HG02884 (cell line): ENCODE results near the gene CCDC89.

Experiments used
- ATAC-seq: cut with Tn5 transposase; IDR thresholded peaks from one replicate; pipeline ENCODE4 v1.9.1; 2021; ENCODE audit warnings: mild to moderate bottlenecking, moderate library complexity; ENCODE audit not compliant: unreplicated experiment

CCDC89 gene

GRCh38 chr11:85685820-85686459 is at the start of gene CCDC89:
Gene CCDC89 (minus strand): TSS chr11:85686195. CDS start chr11:85686130, 65 bp downstream.
- no peak for ATAC-seq

DNA sequence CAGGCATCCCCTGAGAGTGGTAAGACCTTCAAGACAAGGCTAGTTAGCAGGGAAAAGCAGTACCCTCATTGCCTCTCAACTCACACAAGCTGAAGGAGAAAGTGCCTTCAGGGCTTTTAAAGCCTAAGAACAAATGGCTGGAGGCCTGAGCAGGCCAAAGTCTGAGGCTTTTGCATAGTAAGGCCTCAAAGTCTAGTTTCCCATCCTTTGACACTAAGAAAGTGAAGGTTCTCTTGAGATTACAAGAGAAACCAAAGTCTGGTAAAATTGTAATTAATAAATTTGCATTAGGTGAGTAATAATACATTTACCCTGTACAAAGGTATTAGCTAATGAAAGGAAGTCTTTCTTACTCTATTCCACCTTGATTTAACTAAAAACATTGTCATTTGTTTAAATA is 47.0 kb upstream of the CCDC89 start:
- ATAC-seq: no peak

DNA sequence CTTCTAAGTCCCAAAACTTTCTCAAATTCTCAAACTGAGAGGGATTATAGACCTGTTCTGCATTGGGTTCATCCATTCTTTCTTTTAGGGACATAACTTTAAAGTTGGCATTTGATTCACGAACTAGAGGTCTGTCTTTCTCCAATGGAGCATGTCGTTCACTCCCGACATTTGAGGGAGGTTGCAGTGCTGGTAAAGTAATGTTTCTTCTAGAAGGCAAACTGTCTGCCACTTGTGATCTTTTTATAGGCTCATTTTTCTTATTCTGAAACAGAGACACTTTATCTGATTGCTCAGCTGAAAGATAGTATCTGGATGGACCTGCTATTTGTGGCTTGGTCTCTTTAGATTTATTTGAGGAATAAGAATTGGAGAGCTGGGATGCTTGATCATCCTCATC is 40.4 kb upstream of the CCDC89 start:
- ATAC-seq: no peak

DNA sequence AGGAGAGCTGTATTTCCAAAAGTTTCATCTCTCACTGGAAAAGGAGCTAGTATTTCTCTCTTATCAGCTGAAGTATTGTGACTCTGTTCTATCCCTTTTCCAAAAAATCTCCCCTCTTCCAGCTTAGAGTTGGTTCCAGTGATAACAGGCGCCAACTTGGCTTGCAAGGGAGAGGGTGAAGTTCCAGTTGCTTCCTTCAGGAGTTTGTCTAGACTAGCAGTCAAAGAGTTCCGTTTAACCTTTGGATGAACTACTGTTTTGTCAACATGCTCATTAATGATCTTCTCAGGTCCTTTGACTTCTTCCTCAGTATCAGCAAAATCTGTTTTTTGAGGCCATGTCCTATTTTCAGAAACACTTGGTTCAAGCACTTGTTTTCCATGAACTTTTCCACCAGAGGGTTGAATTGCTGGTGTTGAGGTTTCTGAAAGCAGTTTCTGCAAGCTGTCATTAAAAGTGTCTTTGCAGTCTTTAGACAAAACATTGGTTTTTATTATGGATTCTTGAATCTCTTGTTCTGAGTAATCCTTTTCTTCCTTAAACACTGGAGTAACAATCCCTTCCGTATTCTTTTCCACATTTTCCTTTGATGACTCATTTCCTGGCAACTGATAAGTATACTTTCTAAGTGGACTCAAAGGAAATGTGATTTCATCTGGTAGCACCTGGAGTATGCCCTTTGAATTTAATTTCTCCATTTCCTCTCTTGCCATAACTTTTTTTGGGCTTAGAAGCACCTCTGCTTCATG is 39.7 kb upstream of the CCDC89 start:
- no peak for ATAC-seq

DNA sequence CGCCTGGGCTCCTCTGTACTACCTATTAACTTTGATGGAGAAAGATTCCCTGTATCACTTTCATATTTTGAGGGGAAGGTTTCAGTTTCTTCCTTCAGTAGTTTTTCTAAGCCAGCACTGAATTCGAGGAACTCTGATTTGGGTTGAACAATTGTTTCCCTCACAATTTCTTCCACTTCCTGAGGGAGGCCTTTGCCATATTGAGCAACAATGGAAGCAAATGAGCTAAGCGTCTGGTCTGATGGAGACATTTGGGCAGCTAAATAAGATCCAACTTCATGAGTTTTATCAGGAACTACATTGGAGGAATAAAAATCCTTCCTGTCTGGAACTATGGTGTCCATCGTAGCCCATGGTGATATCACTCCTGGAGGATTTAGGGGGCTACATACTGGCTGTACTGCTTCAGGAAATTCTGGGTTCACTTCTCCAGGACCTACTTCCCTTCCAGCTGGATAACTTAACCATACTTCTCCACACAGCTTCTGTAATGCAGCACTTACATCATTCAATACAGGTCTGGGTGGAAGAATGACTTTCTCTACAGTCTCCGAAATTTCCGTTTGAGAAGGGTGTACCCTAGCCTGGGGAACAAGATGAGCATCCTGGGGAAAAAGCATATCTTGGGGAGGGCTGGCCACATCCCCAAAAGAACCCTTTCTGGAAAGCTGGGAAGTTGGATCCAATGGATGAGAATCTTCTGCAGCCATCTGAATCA is 38.9 kb upstream of the CCDC89 start:
- no peak for ATAC-seq

DNA sequence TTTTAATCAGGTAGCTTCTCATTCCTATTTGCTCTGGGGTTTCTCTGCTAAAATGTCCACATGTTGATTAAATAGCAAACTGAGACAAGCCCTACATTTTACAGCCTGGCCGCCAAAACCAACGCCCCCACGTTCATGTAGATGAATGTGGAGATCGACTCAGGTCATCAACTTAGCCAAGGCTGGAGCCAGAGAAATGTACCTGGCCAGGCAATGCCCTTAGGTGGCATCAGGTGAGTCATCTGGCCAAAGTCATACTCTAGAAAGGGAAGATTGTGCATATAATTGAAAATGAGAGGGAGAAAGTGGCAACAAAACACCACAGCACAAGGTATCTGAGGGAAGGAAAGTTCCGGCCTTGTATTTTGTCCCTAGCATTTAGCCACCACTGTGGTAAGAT is 37.1 kb upstream of the CCDC89 start:
- no peak for ATAC-seq

GRCh38 chr11:85721191-85721590 is 35.2 kb upstream of the CCDC89 start:
- no peak for ATAC-seq

DNA sequence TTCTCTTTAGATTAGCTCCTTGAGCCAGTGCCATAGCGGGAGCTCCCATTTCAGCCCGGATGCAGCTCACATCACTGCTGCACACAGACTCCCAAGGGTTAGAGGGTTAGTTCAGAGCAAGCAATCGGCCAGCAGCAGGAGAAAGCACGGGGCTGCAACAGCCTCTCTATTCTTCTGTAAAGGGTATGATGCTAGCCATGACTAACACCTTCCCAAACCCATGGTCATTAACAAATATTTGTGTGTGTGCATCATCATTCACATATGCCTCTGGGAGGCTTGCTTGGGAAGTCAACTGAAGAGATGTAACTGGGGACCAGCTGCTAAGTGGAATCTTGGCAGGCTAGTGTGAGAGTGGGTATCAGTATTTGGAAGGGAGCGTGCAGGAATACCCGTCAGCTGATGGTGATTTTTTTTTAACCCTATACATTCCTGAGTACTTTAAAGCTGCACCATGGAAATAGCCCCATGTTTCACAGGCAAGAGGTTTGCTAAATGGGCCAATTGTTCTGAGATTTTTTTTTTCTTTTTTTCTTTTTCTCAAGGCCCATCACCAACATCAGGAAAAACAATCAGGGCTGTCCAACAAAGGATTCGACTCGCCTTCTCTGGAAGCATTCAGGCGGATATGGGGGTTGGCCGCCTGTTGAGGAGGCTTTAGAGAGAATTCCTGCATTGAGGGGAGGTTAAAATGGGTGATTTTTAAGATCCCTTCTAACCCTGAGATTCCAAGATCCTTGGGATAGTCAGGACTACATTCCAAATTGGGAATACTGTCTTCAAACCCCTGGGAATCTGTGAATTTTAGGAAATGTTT is 33.2 kb upstream of the CCDC89 start:
- ATAC-seq: no peak

DNA sequence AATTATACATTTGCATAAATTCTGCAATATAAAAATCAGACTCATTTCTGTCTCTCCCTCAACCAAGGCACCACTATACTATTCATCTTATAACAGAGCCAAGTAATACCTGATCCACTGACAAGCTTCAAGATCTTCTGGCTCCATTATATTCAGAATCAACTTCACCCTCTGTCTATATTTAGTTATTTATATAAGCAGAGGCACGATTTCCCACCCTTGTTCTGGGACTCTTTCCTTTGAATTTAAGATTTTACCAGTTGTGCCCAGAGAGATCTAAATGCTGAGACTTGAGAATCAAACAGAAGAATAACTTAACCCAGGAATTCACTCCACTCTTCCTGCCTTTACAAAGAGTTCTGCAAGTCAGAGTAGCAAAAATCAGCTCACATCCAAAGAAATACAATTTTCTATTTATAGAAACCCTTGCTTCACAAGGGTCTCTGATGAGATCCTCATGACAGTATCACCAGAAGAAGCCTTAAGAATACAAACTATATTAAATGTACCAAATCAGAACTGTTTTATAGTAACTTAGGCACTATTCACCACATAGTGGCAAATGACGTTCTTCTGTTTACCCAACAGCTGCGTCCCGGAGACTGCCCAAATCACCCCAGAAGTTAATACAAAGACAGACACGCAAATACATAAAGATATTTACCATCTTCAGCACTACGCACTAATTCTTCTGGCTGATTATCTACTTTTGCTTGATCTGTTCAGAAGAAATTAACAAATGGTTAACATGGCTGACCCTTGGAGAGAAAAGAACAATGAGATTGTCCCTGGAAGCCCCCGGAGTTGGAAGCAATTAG is 32.3 kb upstream of the CCDC89 start:
- no peak for ATAC-seq

DNA sequence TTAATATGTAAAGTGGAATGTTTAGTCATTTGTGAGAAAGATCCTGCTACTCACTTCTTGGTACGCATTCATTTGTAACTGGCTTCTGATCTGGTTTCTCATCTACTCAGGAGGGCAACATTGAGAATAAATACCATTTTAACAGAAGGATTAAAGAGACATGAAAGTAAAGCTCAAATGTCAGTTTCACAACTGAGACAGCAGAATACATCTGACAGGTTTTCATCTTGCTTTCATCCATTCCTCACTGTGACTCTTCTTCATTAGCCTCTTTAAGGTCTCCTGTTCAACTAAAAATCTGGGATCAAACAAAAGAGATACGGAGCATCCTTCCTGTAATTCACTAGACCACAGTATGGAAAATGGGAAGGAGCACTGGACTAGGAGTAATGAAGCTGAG is 31.4 kb upstream of the CCDC89 start:
- ATAC-seq: no peak

DNA sequence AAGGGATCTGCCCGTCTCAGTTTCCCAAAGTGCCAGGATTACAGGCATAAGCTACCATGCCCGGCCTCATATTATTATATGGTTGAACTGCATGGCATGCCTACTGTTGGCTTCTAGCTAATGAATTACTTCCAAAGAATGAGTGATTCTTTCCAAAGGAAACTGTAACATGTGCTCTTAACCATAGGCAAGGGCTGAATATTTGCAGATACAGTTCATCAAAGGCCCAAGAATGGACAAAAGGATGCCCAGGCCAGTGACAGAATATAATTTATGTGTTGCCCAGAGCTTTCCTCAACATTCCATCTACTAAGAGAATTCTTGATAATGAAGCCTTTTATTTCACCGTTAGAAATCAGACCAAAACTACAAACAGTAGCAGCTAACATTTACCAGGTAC is 27.0 kb upstream of the CCDC89 start:
- no peak for ATAC-seq

- ATAC-seq: no peak
Measured at GRCh38 chr11:85710917-85711316, 24.9 kb upstream of the CCDC89 start.

DNA sequence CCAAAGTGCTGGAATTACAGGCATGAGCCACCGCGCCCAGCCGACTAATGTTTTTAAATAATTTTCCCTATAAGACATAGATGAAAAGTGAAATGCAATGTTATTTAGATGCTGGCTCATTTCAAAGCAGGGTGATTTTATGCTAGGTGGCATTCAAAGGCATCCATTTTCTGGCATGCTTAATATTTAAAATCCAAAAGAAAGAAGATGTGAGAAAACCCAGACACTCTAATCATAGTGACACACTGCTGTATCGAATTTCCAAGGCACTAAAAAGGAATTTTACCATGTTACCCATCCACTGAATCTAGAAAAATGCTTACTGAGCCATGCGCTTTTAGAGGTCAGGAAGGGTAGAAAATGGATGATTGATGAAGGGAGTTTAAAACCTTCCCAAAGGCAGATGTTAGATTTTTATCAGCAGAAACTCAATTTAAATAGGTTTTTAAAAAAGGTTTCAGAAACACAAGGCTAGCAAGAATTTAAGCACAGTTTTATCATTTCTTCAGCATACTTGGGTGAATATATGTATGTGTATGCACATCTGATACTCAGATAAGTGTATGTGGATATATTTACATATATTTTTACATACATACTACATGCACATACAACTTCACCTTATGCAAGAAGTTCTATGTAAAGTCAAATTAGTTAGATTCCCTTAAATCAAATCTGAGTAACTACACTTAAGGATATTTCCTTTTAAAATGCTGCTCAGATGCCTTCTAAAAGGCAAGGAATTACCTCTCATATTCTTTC is 24.1 kb upstream of the CCDC89 start:
- ATAC-seq: no peak

- ATAC-seq: no peak
Measured at GRCh38 chr11:85705800-85706199, 19.8 kb upstream of the CCDC89 start.

- ATAC-seq: no peak
Measured at GRCh38 chr11:85704967-85705366, 19.0 kb upstream of the CCDC89 start.

DNA sequence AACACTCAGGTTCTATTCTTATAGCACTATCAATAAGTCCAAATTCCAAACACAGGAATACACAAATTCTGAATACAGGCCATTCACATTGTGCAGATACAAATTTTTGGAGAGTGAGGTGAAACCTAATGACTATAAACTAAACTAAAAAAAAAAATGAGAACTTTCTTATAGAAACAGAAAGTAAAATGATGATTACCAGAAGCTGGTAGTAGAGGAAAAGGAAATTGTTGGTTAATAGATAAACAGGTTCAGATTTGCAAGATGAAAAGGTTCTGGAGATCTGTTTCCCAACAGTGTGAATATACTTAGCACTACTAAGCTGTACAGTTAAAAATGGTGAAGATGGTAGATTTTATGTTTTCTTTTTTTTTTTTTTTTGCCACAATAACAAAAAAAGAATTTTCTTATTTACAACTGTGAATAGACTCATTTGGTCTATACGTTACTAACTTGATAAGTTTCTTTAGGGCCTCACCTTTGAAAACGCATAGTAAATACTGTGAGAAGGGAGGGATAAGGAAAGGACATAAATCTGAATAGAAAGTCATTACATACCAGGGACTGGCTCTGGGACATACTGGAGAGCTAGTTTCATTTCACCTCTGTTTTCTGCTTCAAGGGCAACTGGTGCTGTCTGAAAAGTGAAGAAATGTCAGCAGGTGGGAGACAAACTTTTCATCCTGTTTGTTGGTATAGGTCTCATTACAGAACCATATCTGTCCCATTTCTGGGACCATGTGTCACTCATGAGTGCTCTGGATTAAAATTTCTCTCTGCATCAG is 14.2 kb upstream of the CCDC89 start:
- ATAC-seq: peak; percentile 80

DNA sequence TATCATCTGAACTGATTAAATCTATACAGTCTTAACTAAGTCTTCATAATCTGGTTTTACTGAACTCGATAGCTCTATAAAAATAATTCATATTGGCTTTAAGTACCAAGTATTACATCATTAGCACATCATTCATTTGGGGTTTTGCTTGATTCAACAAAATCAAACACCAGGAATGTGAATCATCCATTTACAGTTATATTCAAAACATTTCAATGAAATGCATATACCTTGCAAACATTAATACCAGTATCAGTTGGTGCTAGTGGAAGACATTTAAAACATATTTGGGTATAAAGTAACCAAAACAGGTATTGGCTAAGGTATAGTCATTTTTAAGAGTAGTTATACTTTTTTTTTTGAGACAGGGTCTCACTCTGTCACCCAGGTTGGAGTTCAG is 12.2 kb upstream of the CCDC89 start:
- ATAC-seq: no peak

GRCh38 chr11:85697747-85698146 is 11.8 kb upstream of the CCDC89 start:
- no peak for ATAC-seq

DNA sequence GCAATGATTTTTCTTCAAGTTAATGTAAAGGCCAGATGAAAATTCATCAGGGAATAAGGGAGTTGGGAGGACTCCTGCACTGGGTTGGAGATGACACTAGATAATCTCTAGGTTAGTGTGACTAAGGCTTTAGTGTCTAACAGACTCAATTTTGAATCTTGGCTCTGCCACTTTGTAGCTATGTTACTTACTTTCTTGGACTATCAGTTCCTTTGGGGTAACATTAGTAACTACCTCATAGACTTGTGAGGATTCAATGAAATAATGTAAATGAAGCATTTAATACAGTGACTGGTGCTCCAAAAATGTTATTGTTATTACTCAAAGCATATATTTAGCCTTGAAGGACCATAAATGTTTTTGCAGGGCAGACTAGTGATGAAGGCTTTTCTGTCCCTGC is 9.6 kb upstream of the CCDC89 start:
- ATAC-seq: no peak
